Stimulated activated CD8-positive, alpha-beta memory T cell treated with anti-CD3 and anti-CD28 coated beads, Interleukin-7, amount 100 ng/mL, for 24 hours (primary cell): ENCODE results near the gene TRAF3IP1.

Experiments used
- DNase-seq: peaks from one replicate; pipeline ENCODE4 v3.0.0-alpha.2; 2020; ENCODE audit warnings: low read depth

TRAF3IP1 gene

GRCh38 chr2:238287737-238288649, 32.3 kb upstream of the TRAF3IP1 start, which contains the start of gene PER2:
Gene PER2, minus strand, starts transcription at chr2:238288610. Its CDS starts 10,674 bp downstream, at chr2:238277936.
- DNase-seq = peak; percentile 13

DNA sequence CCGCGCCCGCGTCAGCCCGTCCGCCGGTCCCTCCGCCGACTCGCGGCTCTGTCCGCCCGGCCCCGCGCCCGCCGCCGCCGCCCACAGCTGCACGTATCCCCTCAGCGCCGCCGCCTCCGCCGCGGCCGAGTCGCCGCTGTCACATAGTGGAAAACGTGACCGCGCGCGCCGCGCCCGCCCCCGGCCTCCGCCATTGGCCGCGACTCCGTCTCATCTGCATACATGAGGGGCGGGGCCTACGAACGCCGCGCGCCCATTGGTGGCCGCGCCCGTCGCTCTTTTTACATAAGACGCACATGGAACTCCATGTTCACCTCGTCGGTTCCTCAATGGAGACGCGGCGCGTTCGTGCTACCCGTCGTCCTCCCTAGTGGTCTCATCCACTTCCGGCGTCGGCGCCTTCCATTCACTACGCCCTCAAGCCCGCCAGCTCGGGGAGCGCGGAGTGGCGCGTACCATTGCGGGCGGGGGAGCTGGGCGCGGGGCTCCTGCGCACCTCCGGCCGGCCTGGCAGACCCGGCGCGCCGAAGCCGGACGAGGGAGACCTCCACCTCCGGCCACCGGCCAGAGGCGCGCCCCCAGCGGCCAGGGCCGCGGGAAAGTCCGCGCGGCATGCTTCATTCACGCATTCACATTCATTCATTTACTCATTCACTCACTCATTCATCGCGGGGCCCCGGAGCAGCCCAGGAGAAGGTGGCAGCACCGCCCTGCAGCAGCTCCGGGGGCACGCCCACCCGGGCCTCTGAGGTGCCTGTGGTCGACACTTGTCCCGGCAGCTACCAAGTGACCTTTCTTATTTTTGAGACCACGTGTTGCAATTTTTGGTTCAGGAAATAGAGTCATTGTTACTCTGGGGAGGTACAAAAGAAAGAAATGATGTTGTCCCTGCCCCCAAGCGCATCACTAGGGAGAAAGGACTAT, 31.4 kb upstream of the TRAF3IP1 start:
- DNase-seq = peak; percentile 91

GRCh38 chr2:238289574-238289973, 30.7 kb upstream of the TRAF3IP1 start:
- DNase-seq = no peak

GRCh38 chr2:238290091-238290509, 30.2 kb upstream of the TRAF3IP1 start:
- DNase-seq = no peak

DNA sequence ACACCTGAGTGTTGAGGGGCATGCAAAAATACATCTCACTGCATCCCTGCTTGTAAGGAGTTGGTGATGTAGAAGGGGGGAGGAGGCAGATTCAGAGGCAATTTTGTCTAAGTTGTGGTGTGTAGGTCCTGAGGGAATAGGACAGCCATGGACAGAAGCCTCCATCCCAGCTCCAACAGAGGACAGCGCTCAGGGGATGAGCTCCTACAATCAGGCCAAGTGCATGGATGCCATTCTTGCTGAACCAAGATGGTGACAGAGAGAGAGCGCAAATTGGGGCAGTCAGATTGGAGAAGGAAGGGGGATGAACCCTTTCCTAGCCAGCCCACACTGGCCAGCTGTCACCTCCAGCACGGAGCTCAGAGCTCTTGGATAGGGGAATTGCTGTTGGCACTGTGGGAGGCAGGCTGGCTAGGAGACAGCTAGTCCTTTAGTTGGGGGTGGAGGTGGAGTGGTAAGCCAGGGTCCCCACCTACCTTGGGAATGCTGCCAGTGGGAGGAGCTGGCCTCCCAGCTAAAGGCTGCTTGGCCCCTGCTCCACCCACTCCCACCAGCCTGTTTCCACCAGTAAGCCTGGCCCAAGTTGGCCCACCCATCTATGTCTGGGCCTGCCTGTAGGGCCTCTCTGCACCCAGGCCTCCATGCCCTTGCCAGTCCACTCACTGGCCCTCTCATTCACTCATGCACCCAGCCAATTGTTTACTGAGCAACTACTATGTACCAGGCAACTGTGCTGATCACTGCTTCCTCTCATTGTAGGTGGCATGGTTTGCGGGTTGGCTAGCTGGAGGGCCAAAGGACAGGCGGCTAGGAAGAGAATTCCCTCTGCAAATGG, 29.4 kb upstream of the TRAF3IP1 start:
- DNase-seq = no peak

DNA sequence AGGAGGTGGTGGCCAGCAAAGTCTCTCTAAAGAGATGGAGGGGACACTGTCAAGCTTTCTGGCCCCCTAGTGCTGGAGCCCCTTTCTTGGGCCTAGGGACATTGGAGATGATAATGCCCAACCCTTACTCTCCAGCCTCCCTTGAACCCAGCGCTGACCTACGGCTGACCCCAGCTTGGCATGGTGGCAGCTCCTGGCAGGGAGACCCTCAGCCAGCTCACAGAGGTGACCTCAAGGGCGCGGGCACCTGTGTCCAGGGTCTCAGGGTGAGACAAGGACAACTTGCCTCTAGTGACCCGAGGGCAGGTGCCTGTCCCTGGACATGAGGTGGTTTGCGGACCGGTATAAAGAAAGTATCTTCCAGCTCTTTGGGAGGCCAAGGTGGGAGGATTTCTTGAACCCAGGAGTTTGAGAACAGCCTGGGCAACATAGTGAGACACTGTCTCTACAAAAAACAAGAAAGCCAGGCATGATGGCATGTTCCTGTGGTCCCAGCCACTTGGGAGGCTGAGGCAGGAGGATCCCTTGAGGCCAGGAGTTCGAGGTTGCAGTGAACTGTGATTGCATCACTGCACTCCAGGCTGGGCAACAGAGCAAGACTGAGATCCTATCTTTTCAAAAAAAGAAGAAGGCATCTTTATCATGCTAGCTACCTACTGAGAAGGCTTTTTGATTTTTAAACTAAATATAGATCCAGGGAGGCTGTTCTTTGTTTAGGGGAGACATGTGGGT, 28.6 kb upstream of the TRAF3IP1 start:
- DNase-seq = no peak

GRCh38 chr2:238294046-238294392, 26.3 kb upstream of the TRAF3IP1 start:
- no peak for DNase-seq

DNA sequence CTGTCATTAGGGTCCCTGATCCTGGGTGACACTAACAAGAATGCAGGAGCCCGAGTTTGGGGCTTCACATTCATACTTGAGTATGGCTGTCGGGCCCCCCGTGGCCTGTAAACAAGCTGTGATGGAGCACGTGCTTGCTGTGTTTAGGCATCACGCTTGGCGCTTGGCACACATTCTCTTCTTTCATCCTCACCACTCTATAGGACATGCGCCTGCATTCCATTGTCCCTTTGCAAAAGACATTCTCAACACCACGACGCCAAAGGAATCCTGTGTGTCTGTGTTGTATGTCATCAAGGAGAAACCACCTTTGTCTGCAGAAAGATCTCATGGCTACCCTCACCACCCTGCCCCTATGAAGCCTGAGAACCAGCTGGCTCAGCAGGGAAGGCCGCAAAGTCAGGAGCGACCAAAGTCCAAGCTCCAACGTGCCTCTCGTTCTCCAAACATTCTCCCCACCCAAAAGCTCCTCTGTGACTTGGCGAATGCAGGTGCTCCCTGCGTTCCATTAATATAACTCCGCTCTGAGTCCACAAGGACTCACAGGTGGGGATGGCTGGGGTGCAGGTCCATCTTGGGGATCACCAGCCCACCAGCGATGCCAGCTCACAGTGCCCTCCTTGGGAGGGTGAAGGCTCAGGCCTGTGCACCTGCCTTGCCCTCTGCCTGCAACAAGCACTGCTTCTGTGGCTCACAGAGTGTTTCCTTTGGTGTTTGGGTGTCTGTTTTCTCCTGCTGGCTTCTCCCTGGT, 25.8 kb upstream of the TRAF3IP1 start:
- no peak for DNase-seq

DNA sequence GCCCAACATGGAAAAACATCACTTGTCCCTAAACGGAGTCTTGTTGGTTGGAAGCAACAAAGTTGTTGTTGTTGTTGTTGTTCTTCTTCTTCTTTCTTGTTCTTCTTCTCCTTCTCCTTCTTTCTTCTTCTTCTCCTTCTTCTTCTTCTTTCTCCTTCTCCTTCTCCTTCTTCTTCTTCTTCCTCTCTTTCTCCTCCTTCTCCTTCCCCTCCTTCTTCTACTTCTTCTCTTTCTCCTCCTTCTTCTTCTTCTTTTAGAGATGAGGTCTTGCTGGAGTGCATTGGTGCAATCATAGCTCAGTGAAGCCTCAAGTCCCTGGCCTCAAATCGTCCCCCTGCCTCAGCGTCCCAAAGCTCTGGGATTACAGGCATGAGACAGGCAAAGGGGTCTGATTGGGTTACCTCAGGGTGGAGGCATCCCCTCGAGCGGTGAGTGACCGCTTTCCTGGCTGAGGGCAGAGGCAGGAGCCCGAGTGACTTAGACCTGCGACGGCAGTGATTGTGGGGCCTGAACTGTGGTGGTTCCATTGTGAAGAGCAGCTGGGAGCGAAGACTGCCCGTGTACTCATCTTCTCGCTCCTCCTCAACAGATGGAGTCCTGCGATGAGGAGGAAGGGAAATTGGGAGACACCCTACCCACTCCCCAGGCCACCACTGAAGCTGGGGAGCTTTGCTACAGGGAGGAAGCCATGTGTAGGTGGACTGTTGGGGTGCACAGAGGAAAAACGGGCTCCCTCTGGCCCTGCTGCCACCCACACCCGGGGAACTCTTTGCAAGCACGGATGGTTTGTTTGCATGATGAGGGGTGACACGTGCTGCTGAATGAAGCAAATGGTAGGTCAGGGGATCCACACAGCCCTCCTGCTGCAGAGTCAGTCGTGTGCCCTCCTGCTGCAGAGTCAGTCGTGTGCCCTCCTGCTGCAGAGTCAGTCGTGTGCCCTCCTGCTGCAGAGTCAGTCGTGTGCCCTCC, 24.9 kb upstream of the TRAF3IP1 start:
- no peak for DNase-seq

DNA sequence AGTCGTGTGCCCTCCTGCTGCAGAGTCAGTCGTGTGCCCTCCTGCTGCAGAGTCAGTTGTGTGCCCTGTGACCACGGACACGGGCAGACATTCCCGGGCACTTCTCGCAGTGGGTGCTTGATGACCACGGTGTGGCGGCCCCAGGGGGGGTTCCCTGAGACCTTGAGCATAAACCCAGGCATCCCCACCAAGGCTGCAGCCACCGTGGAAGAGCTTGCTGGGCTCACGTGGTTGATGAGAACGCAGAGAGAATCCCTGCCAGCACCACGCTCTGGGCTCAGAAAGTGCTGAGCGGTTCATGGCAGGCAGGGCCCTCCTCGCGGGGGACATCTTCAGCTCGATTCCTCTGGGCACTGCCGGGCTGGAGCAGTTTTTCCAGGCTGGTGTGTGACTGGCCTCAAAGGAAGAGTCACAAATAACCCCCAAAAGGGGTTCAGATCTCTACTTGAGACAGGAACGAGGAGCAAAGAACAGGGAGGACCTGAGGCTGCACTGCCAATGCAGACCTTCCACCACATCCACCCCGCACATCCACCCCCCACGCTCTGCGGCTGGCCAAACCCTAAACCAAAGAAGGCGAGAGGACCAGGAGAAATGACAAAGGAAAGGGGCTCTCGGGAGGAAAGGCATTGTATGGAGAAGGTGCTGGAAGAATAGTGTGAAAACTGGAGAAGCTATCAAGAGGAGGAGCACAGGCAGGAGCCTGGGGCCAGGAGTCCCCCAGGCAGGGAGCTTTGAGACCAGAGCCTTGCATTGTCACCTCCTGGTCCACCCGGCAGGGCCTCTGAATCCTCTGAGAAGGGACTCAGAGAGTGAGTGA, 23.5 kb upstream of the TRAF3IP1 start:
- DNase-seq = no peak

GRCh38 chr2:238299803-238300202, 20.5 kb upstream of the TRAF3IP1 start:
- no peak for DNase-seq

DNA sequence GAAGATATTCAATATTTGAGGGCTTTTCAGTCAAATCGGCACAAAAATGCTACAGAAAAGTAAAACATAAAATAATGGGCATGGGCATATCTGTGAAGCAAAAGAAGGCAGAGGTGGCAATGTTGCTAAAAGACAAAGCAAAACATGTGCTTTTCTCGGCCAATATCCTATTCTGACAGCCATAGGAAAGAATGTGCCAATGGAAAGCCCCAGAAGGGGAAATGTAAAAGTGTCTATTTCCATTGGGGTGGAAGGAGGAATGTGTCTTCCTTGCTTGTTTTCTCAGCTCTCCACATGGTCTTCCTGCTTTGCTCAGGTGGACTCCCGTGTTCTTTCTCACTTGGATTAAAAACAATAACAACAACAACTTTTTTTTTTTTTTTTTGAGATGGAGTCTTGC, 18.2 kb upstream of the TRAF3IP1 start:
- DNase-seq = no peak

GRCh38 chr2:238302751-238303150, 17.6 kb upstream of the TRAF3IP1 start:
- no peak for DNase-seq

- DNase-seq = no peak
Measured at GRCh38 chr2:238304116-238304515, 16.2 kb upstream of the TRAF3IP1 start.

DNA sequence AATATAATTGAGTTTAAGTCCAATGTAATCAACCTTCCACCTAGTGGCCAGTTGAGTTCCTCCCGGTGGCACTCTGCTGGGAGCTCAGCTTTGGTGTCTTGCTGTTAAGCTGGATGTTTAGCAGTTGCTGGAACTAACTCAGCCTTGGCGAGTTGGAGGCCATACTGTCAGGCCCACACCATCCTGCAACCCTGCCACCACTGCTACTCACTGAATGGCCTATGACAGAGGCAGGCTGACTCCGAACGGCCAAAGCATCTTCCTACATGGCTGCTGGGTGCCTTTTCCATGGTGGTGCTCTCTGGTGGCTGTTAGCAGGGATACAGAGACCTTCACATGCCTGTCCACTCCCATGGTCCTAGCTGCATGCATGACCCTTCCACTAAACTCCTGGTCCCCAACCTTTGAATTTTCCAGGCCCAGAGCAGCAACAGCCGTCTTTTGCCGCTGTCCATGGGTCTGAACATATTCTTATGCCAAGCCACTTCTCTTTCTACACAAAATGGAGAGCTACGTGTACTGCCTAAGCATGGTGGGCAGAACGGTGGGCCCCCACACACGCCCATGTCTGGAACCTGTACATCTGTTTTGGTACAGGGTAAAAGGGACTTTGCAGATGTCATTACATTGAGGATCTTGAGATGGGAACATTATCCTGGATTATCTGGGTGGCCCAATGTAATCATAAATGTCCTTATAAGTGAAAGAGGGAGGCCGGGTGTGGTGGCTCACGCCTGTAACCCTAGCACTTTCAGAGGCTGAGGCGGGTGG, 15.0 kb upstream of the TRAF3IP1 start:
- no peak for DNase-seq

DNA sequence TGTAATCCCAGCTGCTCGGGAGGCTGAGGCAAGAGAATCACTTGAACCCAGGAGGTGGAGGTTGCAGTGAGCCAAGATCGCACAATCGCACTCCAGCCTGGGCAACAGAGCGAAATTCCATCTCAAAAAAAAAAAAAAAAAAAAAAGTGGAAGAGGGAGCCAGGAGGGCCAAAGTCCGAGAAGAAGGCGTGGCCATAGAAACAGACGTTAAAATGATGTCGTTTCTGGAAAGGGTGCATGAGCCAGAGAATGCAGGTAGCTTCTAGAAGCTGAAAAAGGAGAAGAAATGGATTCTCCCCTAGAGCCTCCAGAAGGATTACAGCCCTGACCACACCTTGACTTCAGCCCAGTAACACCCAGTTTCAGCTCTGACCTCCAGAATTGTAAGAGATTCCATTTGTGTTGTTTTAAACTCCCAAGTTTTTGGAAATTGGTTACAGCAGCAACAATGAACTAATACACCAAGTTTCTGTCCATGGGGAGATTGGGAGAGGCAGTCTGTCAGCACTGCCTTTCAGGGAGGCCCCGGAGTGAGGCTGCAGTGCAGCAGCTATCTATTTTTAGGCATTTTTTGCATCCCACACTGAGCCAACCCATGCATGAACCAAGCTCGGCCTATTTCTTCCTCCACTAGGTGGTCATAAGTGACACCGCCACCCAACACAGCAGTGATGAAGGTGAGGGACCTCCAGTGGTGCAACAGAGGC, 14.2 kb upstream of the TRAF3IP1 start:
- DNase-seq = no peak

DNA sequence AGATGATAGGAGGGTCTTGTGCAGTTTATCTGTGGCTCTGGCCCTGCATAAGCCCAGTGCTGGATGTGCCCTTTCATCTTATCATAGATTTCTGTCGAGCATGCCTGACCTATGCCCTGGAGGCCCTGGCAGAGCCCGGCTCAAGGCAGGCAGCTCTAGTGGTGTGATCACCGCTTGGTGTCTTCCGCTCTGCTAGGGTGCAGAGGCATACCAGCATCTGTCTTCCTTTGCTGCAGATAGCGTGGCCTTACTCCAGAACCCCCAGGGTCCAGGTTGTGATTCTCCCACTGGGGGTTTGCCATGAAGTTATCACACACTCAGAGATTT, 13.7 kb upstream of the TRAF3IP1 start:
- no peak for DNase-seq
